Body of pancreas (tissue), 4 donors: Measurements from ENCODE around the gene ELAVL1. TPM values are rescaled to one million over a fixed set of nuclear protein-coding genes. Genes with fewer than 3 reads are reported as not detected.

Experiments
- ATAC-seq: fragments of 150-250 bp; one replicate; pipeline ENCODE4 v1.9.1; 2016
- DNase-seq, 4 donors: peaks; one replicate each; pipeline ENCODE4 v3.0.0-alpha.2; 2019
- H3K27ac ChIP-seq, 4 donors: fragments of 200-600 bp; sonication (generic); 1 replicate in 3 of 4; 2 replicates in 1 of 4; pipeline versions ENCODE4 v1.5.1 to v1.6.1; 2016 to 2019; ENCODE audit warnings: mild to moderate bottlenecking in 1 of 4, mixed read lengths in 1 of 4, moderate library complexity in 1 of 4
- H3K27me3 ChIP-seq, 2 donors: fragments of 200-600 bp; sonication (generic); one replicate each; pipeline ENCODE4 v1.6.0; 2016; ENCODE audit warnings: mild to moderate bottlenecking in 1 of 2
- H3K36me3 ChIP-seq, 2 donors: fragments of 200-600 bp; sonication (generic); replicated peaks in 1 of 2; 2 replicates each; pipeline ENCODE4 v1.5.1; 2016; ENCODE audit warnings: low read depth in 2 of 2; ENCODE audit not compliant: insufficient read depth in 1 of 2
- H3K4me1 ChIP-seq: fragments of 200-600 bp; sonication (generic); one replicate; pipeline ENCODE4 v1.6.0; 2016
- H3K4me3 ChIP-seq, 2 donors: fragments of 200-600 bp; sonication (generic); 1 replicate in 1 of 2; 2 replicates in 1 of 2; pipeline ENCODE4 v1.5.1; 2016 to 2019
- H3K9me3 ChIP-seq, 3 donors: fragments of 200-600 bp; sonication (generic); 1 replicate in 2 of 3; 2 replicates in 1 of 3; pipeline ENCODE4 v1.5.1; 2016
- POLR2A ChIP-seq, 3 donors: fragments of 450-650 bp; IDR thresholded peaks; one replicate each; pipeline ENCODE4 v1.6.1; 2016; ENCODE audit warnings: antibody characterized with exemption in 3 of 3, mild to moderate bottlenecking in 2 of 3
- WGBS, 2 donors: methylation state at CpG; one replicate each; pipeline ENCODE4 v1.1.5; 2017; 5-methylcytosine and 5-hydroxymethylcytosine counted together
- intact Hi-C: fragments of 100-400 bp; cut with DNase I; formaldehyde crosslinking; loops from one replicate; pipeline ENCODE4 v1.15.1; 2023
- total RNA-seq, 2 donors: library from RNA; depleted of rRNA; stranded (reverse); fragments of >200 nt; gene quantifications; one replicate each; pipeline ENCODE4 v1.1.0, GENCODE V29; 2016
- TF ChIP-seq, protein P1 (sequence below), 7 experiments: fragments of 450-650 bp in 4 of 7; fragments of 200-600 bp in 3 of 7; sonication (generic) in 3 of 7; IDR thresholded peaks; one replicate each; pipeline ENCODE4 v1.5.1; 2016 to 2019; ENCODE audit warnings: antibody characterized with exemption in 7 of 7

The ELAVL1 gene
- total RNA-seq, 2 donors from 2014 or later, result 9.3 to 15.8 TPM

DNA sequence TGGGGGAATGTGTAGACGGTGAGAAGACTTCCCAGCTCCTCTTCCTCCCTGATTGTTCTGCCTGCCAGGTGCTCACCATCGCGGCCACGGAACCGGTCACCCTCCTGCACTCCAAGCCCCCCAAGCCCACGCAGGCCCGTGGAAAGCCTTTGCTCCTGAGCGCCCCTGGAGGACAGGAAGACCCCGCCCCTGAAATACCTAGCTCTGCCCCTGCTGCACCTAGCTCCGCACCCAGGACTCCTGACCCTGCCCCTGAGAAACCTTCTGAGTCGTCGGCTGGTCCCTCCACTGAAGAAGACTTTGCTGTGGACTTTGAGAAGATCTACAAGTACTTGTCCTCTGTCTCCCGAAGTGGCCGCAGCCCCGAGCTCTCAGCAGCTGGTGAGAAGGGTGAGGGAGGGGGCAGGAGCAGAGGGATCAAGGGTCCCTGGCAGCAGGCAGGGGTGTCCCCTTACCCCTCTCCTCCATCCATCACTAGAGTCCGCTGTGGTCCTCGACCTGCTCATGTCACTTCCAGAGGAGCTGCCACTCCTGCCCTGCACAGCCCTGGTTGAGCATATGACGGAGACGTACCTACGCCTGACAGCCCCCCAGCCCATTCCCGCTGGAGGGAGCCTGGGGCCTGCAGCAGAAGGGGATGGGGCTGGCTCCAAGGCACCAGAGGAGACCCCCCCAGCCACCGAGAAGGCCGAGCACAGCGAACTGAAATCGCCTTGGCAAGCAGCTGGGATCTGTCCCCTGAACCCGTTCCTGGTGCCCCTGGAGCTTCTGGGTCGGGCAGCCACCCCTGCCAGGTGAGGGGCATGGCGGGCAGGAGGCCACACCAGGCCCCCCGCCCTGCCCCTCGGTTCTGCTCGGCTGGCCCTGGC is 83.2 kb downstream of the ELAVL1 start:
- TF ChIP-seq POLR2A (IDR thresholded peaks at IDR 0.05), result no peak
- TF ChIP-seq, protein P1, sequence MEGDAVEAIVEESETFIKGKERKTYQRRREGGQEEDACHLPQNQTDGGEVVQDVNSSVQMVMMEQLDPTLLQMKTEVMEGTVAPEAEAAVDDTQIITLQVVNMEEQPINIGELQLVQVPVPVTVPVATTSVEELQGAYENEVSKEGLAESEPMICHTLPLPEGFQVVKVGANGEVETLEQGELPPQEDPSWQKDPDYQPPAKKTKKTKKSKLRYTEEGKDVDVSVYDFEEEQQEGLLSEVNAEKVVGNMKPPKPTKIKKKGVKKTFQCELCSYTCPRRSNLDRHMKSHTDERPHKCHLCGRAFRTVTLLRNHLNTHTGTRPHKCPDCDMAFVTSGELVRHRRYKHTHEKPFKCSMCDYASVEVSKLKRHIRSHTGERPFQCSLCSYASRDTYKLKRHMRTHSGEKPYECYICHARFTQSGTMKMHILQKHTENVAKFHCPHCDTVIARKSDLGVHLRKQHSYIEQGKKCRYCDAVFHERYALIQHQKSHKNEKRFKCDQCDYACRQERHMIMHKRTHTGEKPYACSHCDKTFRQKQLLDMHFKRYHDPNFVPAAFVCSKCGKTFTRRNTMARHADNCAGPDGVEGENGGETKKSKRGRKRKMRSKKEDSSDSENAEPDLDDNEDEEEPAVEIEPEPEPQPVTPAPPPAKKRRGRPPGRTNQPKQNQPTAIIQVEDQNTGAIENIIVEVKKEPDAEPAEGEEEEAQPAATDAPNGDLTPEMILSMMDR (IDR thresholded peaks at IDR 0.05), result no peak
- H3K9me3 ChIP-seq, result no peaks in the 10 kb centered on the region
- no peak overlapping the region for H3K4me3 ChIP-seq
- no peak for ATAC-seq
- H3K27ac ChIP-seq, result no peak overlapping the region
- 92 to 94% methylated on average over 25 to 28 of the region's 31 CpGs for WGBS, 2 donors
- no peaks in the 10 kb centered on the region for H3K36me3 ChIP-seq
- H3K27me3 ChIP-seq, result no peaks in the 10 kb centered on the region
- intact Hi-C loops, result no loop called here
- no peak for DNase-seq
- H3K4me1 ChIP-seq, result peaks cover 55% of the 10 kb centered on the region

DNA sequence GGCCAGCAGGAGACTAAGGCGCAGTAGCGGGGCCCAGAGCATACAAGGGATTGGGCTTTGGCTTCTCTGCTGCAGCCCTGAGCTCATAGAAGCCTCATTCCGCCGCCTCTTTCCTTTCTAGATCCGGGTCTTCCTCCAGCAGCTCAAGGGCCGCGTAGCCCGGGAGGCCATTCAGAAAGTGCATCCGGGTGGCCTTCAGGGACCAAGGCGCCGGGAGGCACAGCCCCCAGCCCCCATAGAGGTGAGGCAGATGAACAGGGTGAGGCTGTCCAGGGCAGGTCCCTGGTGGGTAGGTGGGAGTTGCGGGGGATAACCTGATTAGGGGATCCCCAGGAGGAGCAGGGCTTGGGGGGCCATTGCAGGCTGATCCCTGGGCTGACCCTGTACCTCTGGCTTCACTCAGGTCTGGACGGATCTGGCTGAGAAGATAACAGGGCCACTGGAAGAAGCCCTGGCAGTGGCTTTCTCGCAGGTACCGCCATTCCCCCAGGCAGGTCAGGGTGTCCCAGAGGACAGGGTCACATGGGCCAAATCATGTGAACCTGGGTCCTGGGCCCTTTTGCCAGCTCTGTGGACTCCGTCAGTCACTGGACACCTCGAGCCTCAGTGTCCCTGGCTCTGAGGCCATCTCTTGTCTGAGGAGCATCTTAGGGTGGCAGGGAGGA is 84.0 kb downstream of the ELAVL1 start:
- peaks cover 0 to 6% of the 10 kb centered on the region in 2 donors for H3K27me3 ChIP-seq
- H3K4me3 ChIP-seq, result no peak overlapping the region
- H3K27ac ChIP-seq, result peak overlapping the region; percentile 69 to 97 (median 92)
- H3K4me1 ChIP-seq, result peaks cover 59% of the 10 kb centered on the region
- intact Hi-C loops, result no loop called here
- WGBS, 2 donors, result 69 to 77% methylated on average over 6 to 17 of the region's 17 CpGs
- TF ChIP-seq, protein P1 (IDR thresholded peaks at IDR 0.05), result no peak
- TF ChIP-seq POLR2A (IDR thresholded peaks at IDR 0.05), result no peak
- H3K9me3 ChIP-seq, result no peaks in the 10 kb centered on the region
- no peaks in the 10 kb centered on the region for H3K36me3 ChIP-seq
- no peak for ATAC-seq
- no peak for DNase-seq

DNA sequence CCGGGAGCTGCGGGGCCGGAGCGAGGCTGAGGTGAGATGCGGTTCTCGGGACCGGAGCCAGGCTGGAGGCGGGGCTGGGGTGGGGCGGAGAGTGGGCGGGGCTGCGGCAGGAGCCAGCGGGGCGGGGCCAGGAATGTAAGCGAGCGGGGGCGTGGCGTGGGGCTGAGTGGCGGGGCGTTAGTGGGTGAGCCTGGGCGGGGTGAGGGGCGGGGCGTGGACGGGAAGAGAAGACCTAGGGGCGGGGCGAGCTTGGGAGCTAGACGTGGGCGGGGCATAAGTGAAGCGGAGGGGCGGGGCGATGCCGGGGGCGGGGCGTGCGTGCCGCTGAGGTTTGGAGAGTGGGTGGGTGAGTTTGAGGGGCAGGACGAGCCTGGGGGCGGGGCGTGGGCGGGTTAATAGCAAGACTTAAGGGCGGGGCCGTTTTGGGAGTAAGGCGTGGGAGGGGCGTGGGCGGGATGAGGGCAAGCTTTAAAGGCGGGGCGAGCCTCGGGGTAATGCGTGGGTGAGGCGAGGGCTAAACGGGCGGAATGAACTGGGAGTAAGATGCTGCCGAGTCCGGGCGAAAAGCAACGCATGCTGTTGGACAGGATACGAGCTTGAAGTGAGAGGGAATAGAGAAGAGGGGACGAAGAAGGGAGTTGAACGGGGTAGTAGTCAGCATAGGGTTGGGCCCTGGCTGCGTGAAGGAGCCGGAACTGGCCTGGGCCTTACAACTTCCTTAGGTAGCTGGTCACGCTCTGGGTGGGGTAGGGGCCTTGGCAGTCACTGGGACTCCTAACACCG is 84.7 kb downstream of the ELAVL1 start:
- 1 to 2% methylated on average over 32 to 52 of the region's 62 CpGs for WGBS, 2 donors
- H3K27me3 ChIP-seq, result peaks cover 0 to 14% of the 10 kb centered on the region in 2 donors
- H3K27ac ChIP-seq, result peak overlapping the region; percentile 89 to 97 (median 92)
- no peaks in the 10 kb centered on the region for H3K9me3 ChIP-seq
- TF ChIP-seq, protein P1 (IDR thresholded peaks at IDR 0.05), result no peak
- peak in 2 of 3 donors; percentile 5 to 23 for TF ChIP-seq POLR2A (IDR thresholded peaks at IDR 0.05)
- no peaks in the 10 kb centered on the region for H3K36me3 ChIP-seq
- intact Hi-C loops, result no loop called here
- peak; percentile 99 to 100 (median 100) for DNase-seq
- peak; percentile 82 for ATAC-seq
- H3K4me1 ChIP-seq, result peaks cover 62% of the 10 kb centered on the region
- peak overlapping the region; percentile 53 to 67 for H3K4me3 ChIP-seq

DNA sequence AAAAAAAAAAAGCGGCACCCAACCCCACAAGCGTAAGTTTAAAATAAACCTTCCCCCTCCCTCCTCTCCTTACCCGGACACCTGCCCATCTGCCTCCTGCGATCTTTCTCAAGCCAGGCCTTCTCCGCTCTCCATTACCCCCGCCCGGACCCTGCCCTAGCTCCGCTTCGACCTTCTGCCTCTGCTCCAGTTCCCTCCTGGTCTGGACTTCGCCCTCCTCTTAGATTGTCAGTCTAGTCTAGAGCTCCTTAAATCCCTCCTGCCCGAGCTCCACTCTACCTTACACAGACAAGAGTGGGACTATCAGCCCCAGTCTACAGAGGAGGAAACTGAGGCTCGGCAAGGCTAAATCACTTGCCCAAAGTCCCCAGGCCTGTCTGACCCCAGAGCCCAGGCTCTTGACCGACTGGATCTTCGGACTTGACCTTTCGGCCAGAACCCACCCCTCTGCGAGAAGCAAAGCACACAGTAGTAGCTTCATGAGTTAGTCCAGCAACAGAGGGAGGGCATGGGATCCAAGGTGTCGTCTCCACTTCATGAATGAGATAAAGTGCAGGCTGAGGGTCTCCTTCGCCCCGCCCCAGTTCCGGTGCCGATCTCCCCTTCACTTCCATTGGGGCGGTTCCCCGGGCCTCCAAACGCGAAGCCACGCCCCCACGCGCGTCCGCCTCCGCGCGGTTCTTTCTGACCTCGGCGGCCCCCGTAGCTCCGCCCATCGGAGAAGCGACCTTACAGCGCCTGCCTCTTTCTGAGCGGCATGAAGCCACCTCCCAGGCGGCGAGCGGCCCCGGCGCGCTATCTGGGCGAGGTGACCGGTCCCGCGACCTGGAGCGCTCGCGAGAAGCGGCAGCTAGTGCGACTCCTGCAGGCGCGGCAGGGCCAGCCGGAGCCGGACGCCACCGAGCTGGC is 85.6 kb downstream of the ELAVL1 start, which contains the start of gene SNAPC2:
TSS of gene SNAPC2 (plus strand) at position 729 of the 909 bp plus-strand sequence. CDS start at position 758, 29 bp downstream.
- Histone ChIP-seq H3K36me3 (no peaks in the 10 kb centered on the region), H3K4me1 (peaks cover 56% of the 10 kb centered on the region), H3K9me3 (no peaks in the 10 kb centered on the region), H3K27me3 (peaks cover 0 to 14% of the 10 kb centered on the region in 2 donors), H3K27ac (peak within 1 kb of the TSS; percentile 89 to 97 (median 92)), H3K4me3 (peak within 1 kb of the TSS; percentile 53 to 67)
- peak; percentile 98 for DNase-seq
- TF ChIP-seq, protein P1 (IDR thresholded peaks at IDR 0.05), result peak in 1 of 7 experiments; percentile 20
- peak in 2 of 3 donors; percentile 39 to 46 for TF ChIP-seq POLR2A (IDR thresholded peaks at IDR 0.05)
- WGBS, 2 donors, result 4 to 11% methylated on average over 16 to 56 of the region's 62 CpGs
- intact Hi-C loops, result no loop called here
- ATAC-seq, result peak; percentile 82
